Endothelial cell of umbilical vein (primary cell): ENCODE data around the gene SFXN3. TPM values are rescaled to one million over a fixed set of nuclear protein-coding genes. Genes with fewer than 3 reads are reported as not detected.

Experiments used
- BruUV-seq: library from RNA; stranded (reverse); fragments of 400-500 nt; replicated peaks from 2 replicates; lab custom pipeline; 2021; lab: Mats Ljungman, UMichigan
- CTCF ChIA-PET: fragments of 300-600, 350-600 bp; sonication (Branson Sonifier 250); formaldehyde crosslinking; loops from one replicate; lab custom pipeline; 2021; ENCODE audit warnings: antibody characterized with exemption, inconsistent platforms; lab: Charles Lee
- POLR2A ChIA-PET: fragments of 300-600, 350-600 bp; sonication (Branson Sonifier 250); formaldehyde crosslinking; loops from one replicate; lab custom pipeline; 2021; ENCODE audit warnings: antibody characterized with exemption, inconsistent platforms; lab: Charles Lee
- DNase-seq: peaks from one replicate; pipeline ENCODE4 v3.0.0-alpha.2; 2011; ENCODE audit warnings: low read depth, low spot score
- FAIRE-seq: peaks from 2 replicates; lab custom pipeline; 2011; peaks lifted over from hg19 to GRCh38; lab: Jason Lieb, UNC
- H2AFZ ChIP-seq: 2 replicates; pipeline ENCODE4 v1.6.0; 2012; ENCODE audit warnings: low read depth, low read length, control low read depth, inconsistent platforms
- H3K27ac ChIP-seq: 2 replicates; pipeline ENCODE4 v1.5.1; 2011; ENCODE audit warnings: low read depth, mild to moderate bottlenecking, control low read depth, low read length, moderate library complexity; ENCODE audit not compliant: insufficient read depth
- H3K27me3 ChIP-seq, 2 experiments: 2 replicates each; pipeline versions ENCODE4 v1.6.0 to v1.6.1; 2011; ENCODE audit warnings: low read length in 2 of 2, mixed read lengths in 1 of 2; ENCODE audit not compliant: control insufficient read depth in 2 of 2, insufficient read depth in 2 of 2
- H3K36me3 ChIP-seq, 2 experiments: 2 replicates in 1 of 2; 3 replicates in 1 of 2; pipeline ENCODE4 v1.5.1; 2011; ENCODE audit warnings: low read length in 2 of 2, mild to moderate bottlenecking in 1 of 2, moderate library complexity in 1 of 2; ENCODE audit not compliant: control insufficient read depth in 2 of 2, insufficient read depth in 2 of 2; ENCODE audit errors: extremely low read depth in 1 of 2
- H3K4me1 ChIP-seq: 3 replicates; pipeline ENCODE4 v1.5.1; 2011; ENCODE audit warnings: mild to moderate bottlenecking, low read length; ENCODE audit not compliant: control insufficient read depth, insufficient read depth; ENCODE audit errors: extremely low read depth
- H3K4me2 ChIP-seq: 2 replicates; pipeline ENCODE4 v1.6.1; 2011; ENCODE audit warnings: low read length, control low read depth, mixed read lengths; ENCODE audit not compliant: insufficient read depth
- H3K4me3 ChIP-seq, 3 experiments: fragments of 200-600 bp in 1 of 3; sonication (generic), shearing (Covaris generic) in 1 of 3; replicated peaks in 1 of 3; 2 replicates each; pipeline ENCODE4 v1.5.1; 2011 to 2016; ENCODE audit warnings: control low read depth in 3 of 3, low read length in 3 of 3, mild to moderate bottlenecking in 2 of 3, inconsistent platforms in 1 of 3, low read depth in 1 of 3, moderate library complexity in 1 of 3; ENCODE audit not compliant: insufficient read depth in 1 of 3
- H3K79me2 ChIP-seq: 2 replicates; pipeline ENCODE4 v1.6.0; 2012; ENCODE audit warnings: low read length, inconsistent platforms; ENCODE audit not compliant: control insufficient read depth, insufficient read depth
- H3K9ac ChIP-seq: replicated peaks from 2 replicates; pipeline ENCODE3; 2011; ENCODE audit warnings: low read length, control low read depth; ENCODE audit not compliant: insufficient read depth; ENCODE audit errors: extremely low read depth
- H3K9me1 ChIP-seq: replicated peaks from 3 replicates; pipeline ENCODE4 v1.6.0; 2011; ENCODE audit warnings: mild to moderate bottlenecking, low read length; ENCODE audit not compliant: control insufficient read depth, insufficient read depth; ENCODE audit errors: extremely low read depth
- H3K9me3 ChIP-seq: replicated peaks from 2 replicates; pipeline ENCODE4 v1.5.1; 2012; ENCODE audit warnings: low read length, inconsistent platforms; ENCODE audit not compliant: control insufficient read depth, insufficient read depth
- H4K20me1 ChIP-seq: replicated peaks from 2 replicates; pipeline ENCODE3; 2011; ENCODE audit warnings: mild to moderate bottlenecking, low read length; ENCODE audit not compliant: control insufficient read depth, insufficient read depth; ENCODE audit errors: extremely low read depth
- CTCF ChIP-seq, 2 donors: IDR thresholded peaks; 1 replicate in 1 of 2; 2 replicates in 1 of 2; pipeline ENCODE4 v1.5.1; 2011; ENCODE audit warnings: low read length in 2 of 2, mild to moderate bottlenecking in 2 of 2, moderate library complexity in 2 of 2, control low read depth in 1 of 2, inconsistent platforms in 1 of 2, low read depth in 1 of 2; ENCODE audit not compliant: insufficient read depth in 1 of 2; ENCODE audit errors: extremely low read depth in 1 of 2
- EZH2 ChIP-seq: IDR thresholded peaks from 2 replicates; pipeline ENCODE4 v1.6.1; 2012; ENCODE audit warnings: borderline replicate concordance, low read depth, mild to moderate bottlenecking, moderate library complexity, low read length, inconsistent platforms; ENCODE audit not compliant: severe bottlenecking
- FOS ChIP-seq: IDR thresholded peaks from 2 replicates; pipeline ENCODE4 v1.6.1; 2011; ENCODE audit warnings: mild to moderate bottlenecking, low read length, moderate library complexity, borderline replicate concordance; ENCODE audit not compliant: insufficient read depth
- GATA2 ChIP-seq: IDR thresholded peaks from 2 replicates; pipeline ENCODE4 v1.7.0; 2011; ENCODE audit warnings: low read depth, mild to moderate bottlenecking, moderate library complexity, mixed read lengths, low read length; ENCODE audit not compliant: insufficient read length, insufficient read depth
- JUN ChIP-seq: IDR thresholded peaks from 2 replicates; pipeline ENCODE4 v1.6.1; 2011; ENCODE audit warnings: borderline replicate concordance, low read depth; ENCODE audit not compliant: insufficient read length, insufficient read depth
- MAX ChIP-seq: IDR thresholded peaks from 2 replicates; pipeline ENCODE4 v1.6.1; 2011; ENCODE audit not compliant: insufficient read depth, insufficient read length
- MYC ChIP-seq: IDR thresholded peaks from one replicate; pipeline ENCODE4 v1.6.1; 2011; ENCODE audit warnings: mild to moderate bottlenecking, low read depth, low read length
- POLR2A ChIP-seq: IDR thresholded peaks from 2 replicates; pipeline ENCODE4 v1.6.1; 2012; ENCODE audit warnings: low read depth, mild to moderate bottlenecking, control low read depth, low read length
- POLR2AphosphoS5 ChIP-seq: IDR thresholded peaks from 2 replicates; pipeline ENCODE4 v1.6.1; 2012; ENCODE audit warnings: low read depth, mild to moderate bottlenecking, control low read depth, low read length, moderate library complexity; ENCODE audit not compliant: insufficient read depth
- dilution Hi-C: fragments of 300-500 bp; cut with MboI; formaldehyde crosslinking; loops from one replicate; pipeline ENCODE4 v1.15.0; 2019; ENCODE audit warnings: low sequenced_read_pairs; ENCODE audit not compliant: extremely low pct_ligation_motif_present
- intact Hi-C: fragments of 100-400 bp; cut with micrococcal nuclease; formaldehyde crosslinking; loops from one replicate; pipeline ENCODE4 v1.10.0; 2022
- polyA plus RNA-seq, 4 experiments: library from polyadenylated mRNA; depleted of rRNA in 3 of 4; stranded (reverse) in 3 of 4; unstranded in 1 of 4; fragments of >200 nt; gene quantifications; 2 replicates each; pipeline versions ENCODE4 v1.2.1 to v1.2.3, GENCODE V29; 2011 to 2012; ENCODE audit warnings: missing spikeins in 1 of 4
- total RNA-seq: library from RNA; stranded (reverse); gene quantifications from 2 replicates; pipeline ENCODE4 v1.2.3, GENCODE V29; 2021

Gene SFXN3
- total and polyA plus RNA-seq, 2 donors (not counting 3 experiments of a cell fraction or from before 2014, with no cell fraction given) = 83.1 to 117 TPM

DNA sequence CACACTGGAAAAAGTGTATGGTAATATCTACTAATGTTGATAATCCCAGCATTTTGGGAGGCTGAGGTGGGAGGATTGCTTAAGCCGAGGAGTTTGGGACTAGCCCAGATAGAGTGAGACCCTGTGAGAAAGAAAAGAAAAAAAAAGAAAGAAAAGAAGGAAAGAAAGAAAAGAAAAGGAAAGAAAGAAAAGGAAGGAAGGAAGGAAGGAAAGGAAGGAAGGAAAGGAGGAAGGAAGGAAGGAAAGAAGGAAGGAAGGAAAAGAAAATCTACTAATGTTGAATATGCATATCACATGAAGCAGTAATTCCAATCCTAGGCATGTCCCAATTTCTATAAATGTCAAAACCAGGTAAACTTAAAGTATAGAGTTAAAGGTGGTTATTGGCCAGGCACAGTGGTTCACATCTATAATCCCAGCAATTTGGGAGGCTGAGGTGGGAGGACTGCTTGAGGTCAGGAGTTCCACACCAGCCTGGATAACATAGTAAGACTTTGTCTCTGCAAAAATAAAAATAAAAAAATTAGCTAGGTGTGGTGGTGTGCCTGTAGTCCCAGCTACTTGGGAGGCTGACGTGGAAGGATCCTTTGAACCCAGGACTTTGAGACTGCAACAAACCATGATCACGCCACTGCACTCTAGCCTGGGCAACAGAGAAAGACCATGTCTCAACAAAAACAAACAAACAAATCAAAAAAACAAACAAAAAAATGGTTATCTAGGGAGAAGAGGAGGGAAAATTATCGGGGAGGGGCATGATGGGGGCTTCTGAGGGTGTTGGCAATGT, 25.5 kb downstream of the SFXN3 start:
- intact Hi-C loops = loop anchor here (2.0 kb wide), 1 partner anchor 14 kb away; no protein-coding TSS in a partner anchor

More for the DNA sequence above, 25.5 kb downstream of the SFXN3 start:
- TF ChIP-seq MAX (no peak), JUN (no peak), POLR2A (no peak), MYC (no peak), CTCF (IDR thresholded peaks at IDR 0.05; ENCODE audit: extremely low read depth in 1 of 2, insufficient read depth in 1 of 2, low read depth in 1 of 2, low read length in 2 of 2) (no peak), GATA2 (no peak), POLR2AphosphoS5 (no peak), EZH2 (no peak), FOS (no peak)
- Histone ChIP-seq H3K9me3 (no peaks in the 10 kb centered on the region), H3K4me2 (no peak overlapping the region), H3K79me2 (no peaks in the 10 kb centered on the region), H3K4me3 (no peak overlapping the region), H2AFZ (no peak overlapping the region), H4K20me1 (no peaks in the 10 kb centered on the region), H3K27me3 (no peaks in the 10 kb centered on the region), H3K27ac (no peak overlapping the region), H3K9me1 (no peaks in the 10 kb centered on the region), H3K9ac (no peak overlapping the region), H3K36me3 (no peaks in the 10 kb centered on the region), H3K4me1 (peaks cover 17% of the 10 kb centered on the region)
- FAIRE-seq (no peak), DNase-seq (no peak)
- POLR2A ChIA-PET = no interaction called here
- CTCF ChIA-PET = interaction anchor here (0.7 to 4.8 kb wide), 5 partner anchors 12 to 86 kb away, joined by 3 to 44 read pairs (median 8); no protein-coding TSS in a partner anchor
- BruUV-seq = no TSS peak
- dilution Hi-C loops = no loop called here
